IPS-11a (cell line): ENCODE data around the gene OSBPL1A.
A peak's percentile ranks its signal among the peaks of the same experiment; 100 is the strongest.

Experiments used
- H3K4me3 ChIP-seq: one replicate; pipeline ENCODE4 v1.5.1; 2013; ENCODE audit warnings: low read depth, low read length, control low read depth

Gene OSBPL1A

GRCh38 chr18:24344509-24344908, 53.1 kb downstream of the OSBPL1A start:
- H3K4me3 ChIP-seq = no peak overlapping the region

DNA sequence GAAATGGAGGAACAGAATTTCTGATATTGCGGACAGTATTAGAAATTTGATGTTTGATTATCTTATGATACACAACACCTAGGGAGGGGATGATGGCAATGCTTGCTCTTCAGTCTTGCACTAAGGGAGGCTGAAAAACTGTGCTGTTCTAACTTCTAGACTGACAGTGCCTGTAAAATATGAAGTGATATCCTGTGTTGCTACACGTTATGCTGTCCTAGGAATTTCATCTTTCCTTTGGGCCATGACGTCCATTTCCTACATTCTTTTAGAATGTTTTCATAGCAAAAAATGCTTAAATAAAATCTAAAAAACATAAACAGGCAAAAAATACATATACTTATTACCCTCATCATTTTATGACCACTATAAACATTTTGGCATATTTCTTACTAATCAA, 55.3 kb downstream of the OSBPL1A start:
- H3K4me3 ChIP-seq = no peak overlapping the region

- H3K4me3 ChIP-seq = no peak overlapping the region
Measured at GRCh38 chr18:24341361-24341760, 56.3 kb downstream of the OSBPL1A start.

- H3K4me3 ChIP-seq = no peak overlapping the region
Measured at GRCh38 chr18:24333084-24333483, 64.5 kb downstream of the OSBPL1A start.

GRCh38 chr18:24326211-24326610, 71.4 kb downstream of the OSBPL1A start:
- H3K4me3 ChIP-seq = no peak overlapping the region

DNA sequence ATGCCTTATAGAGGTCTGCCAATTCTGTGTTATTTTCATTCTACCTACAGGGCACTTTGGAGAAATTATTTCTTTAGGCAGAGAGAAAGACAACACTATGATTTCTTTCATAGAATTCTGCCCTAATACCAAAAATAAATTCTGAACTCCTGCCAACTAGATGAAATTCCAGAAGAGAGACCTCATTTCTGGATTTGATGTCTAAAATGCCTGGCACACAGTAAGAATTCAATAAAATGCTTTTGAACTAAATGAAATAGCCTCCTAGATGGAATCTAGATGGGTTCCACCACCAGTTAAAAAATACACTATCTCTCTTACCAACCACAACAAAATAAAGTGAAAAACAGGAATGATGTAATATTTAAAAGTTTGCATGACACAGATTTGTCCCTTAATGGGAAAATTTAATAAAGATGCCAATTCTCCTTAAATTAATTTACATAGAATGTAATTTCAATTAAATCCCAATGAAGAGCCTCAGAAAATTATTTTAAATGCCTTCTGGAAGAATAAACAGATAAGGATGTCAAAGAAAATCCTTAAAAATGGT, 75.0 kb downstream of the OSBPL1A start:
- H3K4me3 ChIP-seq = no peak overlapping the region

DNA sequence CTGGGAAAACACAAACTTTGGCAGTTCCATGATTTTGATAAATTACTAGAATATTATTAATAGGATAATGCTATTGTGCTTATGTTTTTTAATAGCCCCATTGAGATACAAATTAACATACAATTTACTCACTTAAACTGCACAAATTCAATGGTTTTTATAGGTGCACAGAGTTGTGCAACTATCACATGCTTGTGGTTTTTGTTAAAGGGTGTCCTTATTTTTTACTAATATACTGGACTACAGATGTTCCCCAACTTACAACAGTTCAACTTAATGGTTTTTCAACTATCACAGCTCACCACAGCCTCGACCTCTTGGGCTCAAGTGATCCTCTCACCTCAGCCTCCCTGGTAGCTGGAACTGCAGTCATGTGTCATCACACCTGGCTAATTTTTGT, 76.6 kb downstream of the OSBPL1A start:
- H3K4me3 ChIP-seq = no peak overlapping the region

DNA sequence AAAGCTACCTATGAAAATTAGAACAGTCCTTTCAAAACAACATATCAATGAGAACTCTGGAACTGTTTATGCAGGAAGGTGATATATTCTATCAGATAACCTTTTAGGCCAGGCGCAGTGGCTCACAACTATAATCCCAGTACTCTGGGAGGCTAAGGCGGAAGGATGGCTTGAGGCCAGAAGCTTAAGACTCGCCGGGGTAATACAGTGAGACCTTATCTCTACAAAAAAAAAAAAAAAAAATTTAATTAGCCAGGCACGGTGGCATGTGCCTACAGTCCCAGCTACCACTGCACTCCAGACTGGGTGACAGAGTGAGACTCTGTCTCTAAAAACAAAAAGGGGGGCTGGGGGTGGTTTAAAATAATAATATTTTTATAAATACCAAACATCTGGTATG, 77.9 kb downstream of the OSBPL1A start:
- H3K4me3 ChIP-seq = no peak overlapping the region

GRCh38 chr18:24317370-24317769, 80.3 kb downstream of the OSBPL1A start:
- H3K4me3 ChIP-seq = no peak overlapping the region

DNA sequence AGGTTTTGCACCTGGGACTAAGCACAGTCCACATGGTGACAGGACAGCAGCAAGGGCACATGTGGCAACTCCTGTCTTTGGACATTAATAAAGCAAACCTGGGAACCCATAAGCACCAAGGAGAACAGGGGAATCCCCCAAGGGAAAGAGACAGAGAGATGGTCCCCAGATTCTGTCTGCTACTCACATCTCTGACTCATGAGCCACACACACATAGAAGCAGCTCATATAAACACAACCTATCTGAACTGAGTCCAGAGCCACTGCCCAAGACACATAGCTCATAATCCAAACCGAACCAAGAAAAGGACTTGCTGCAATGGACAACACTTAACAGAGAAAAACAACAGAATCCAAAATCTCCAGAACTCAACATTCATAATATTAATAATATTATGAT, 82.5 kb downstream of the OSBPL1A start:
- no peak overlapping the region for H3K4me3 ChIP-seq

DNA sequence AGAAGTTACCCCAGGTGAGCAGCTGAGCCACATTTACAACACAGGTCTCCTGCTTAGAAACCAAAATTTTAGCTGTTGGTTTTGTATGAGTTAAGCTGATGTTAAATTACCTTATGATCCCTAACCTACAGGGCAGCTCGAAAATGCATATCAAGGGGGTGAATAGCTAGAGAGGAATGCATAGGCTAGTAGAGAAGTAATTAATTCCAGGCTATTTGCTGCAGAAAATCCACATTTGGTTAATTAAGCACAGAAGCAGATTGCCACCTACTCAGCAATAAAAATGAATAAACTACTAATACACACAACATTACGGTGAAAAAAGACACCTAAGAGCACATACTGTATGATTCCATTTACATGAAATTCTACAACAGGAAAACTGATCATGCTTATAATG, 91.4 kb downstream of the OSBPL1A start:
- H3K4me3 ChIP-seq = no peak overlapping the region

- no peak overlapping the region for H3K4me3 ChIP-seq
Measured at GRCh38 chr18:24300703-24301102, 96.9 kb downstream of the OSBPL1A start.

- H3K4me3 ChIP-seq = no peak overlapping the region
Measured at GRCh38 chr18:24296276-24296675, 101.3 kb downstream of the OSBPL1A start.

- H3K4me3 ChIP-seq = no peak overlapping the region
Measured at GRCh38 chr18:24293254-24293653, 104.4 kb downstream of the OSBPL1A start.

DNA sequence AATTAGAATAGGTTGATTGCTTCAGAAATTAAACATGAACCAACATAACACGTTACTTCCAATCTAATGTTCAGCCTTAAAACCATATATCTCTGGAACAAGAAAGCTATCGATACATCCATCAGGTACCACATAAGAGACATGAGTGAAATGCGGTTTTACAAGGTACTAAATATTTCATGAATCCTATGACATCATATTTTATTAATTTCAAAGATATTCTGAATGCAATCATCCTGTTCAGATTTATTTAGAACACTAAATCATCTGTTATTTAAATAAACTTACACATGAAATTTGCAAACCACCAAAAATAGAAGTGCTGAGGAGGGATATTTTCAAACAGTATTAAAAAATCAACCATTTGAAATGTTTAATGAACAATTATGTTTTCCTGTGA, 119.0 kb downstream of the OSBPL1A start:
- no peak overlapping the region for H3K4me3 ChIP-seq

GRCh38 chr18:24277516-24278195, 120.0 kb downstream of the OSBPL1A start:
- H3K4me3 ChIP-seq = no peak overlapping the region

- no peak overlapping the region for H3K4me3 ChIP-seq
Measured at GRCh38 chr18:24276994-24277393, 120.6 kb downstream of the OSBPL1A start.

- no peak overlapping the region for H3K4me3 ChIP-seq
Measured at GRCh38 chr18:24274837-24275236, 122.8 kb downstream of the OSBPL1A start.

DNA sequence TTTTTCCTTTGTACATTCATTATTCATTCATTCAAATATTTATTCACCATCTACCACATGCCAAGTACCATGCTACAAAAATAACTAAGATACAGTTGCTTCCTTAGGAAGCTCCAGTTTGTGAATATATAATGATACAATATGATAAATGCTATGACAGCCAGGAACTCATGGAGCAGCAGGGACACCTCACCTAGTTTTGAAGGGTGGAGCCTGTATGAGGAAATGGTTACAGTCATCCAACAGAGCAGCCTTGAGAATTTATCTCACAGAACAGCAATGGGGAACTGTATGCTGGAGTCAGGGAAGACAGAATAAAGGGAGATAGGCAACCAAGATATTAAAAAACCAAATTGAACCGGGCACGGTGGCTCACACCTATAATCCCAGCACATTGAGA, 124.0 kb downstream of the OSBPL1A start:
- no peak overlapping the region for H3K4me3 ChIP-seq

GRCh38 chr18:24272229-24272525, 125.4 kb downstream of the OSBPL1A start:
- H3K4me3 ChIP-seq = peak overlapping the region; percentile 75

DNA sequence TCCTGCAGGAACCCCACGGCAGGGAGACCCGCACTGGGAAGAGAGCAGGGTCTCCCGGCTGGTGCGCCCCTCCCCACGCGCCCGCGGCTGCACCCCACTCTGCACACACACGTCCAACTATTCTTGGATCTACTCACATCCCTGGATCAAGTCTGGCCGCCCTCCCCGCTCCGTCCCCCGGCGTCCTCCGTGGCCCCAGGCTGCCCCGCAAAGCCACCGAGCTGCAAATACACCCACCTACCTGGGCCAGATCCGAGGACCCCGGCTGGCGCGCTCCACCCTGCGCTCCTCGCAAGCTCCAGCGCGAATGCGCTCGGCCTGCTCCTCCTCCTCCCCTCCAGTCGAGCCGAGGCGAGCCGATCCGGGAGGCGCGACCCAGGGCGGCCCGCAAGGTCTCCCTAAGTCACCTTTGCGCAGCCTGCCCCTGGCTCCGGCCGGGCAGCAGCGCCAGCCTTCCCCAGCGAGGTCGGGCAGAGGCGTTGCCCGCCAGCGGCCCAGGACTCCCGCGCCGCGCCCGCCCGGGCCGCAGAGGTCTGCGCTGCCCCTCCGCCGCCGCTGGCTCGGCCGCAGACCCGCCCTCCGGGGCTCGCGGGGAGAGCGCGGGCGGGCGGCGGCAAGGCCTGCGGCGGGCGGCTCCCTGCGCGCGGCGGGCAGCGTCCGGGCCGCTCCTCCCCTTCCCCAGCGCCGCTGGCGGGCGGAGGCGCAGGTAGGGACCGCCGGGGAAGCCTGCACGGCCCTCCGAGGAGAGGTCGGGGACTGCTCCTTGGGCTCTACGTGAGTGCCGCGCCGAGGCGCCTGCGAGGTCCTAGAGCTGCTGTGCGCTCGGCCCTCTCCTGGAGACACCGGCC, 126.0 kb downstream of the OSBPL1A start:
- H3K4me3 ChIP-seq = peak overlapping the region; percentile 75

DNA sequence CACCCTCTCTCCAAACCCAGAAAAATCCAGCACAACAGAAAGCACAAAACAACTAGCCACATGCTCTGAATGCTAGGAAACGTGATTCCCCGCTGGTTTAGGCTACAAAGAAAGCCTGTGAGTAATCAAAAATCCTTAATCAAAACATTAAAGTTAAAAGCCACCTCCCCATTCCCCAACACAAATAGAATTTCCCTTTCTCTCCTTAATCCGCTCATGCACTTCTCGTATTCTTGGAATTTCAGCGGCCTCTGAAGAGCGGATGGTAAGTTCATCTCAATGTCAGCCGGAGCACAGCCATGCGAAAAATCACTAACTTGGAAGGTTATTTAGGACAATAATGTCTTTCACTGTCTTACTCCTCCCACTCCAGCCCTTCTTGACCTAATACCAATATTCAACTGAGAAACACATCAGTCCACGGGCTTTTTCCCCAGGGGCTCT, 126.7 kb downstream of the OSBPL1A start:
- peak overlapping the region; percentile 75 for H3K4me3 ChIP-seq
